ENCODE measurements around the gene SH2B3.

Gene SH2B3

GRCh38 chr12:111409780-111410430, 4.2 kb downstream of the SH2B3 start:
- peak; percentile 32 for DNase-seq

GRCh38 chr12:111410431-111411184, 4.9 kb downstream of the SH2B3 start:
- DNase-seq: no peak

GRCh38 chr12:111411185-111411764, 5.6 kb downstream of the SH2B3 start:
- peak; percentile 46 for DNase-seq

GRCh38 chr12:111412007-111412829, 6.5 kb downstream of the SH2B3 start:
- no peak for DNase-seq

- DNase-seq: no peak
These were observed 7.2 kb downstream of the SH2B3 start for GRCh38 chr12:111412830-111413441.

- DNase-seq: no peak
These were observed 7.8 kb downstream of the SH2B3 start for GRCh38 chr12:111413442-111414086.

- no peak for DNase-seq
These were observed 9.1 kb downstream of the SH2B3 start for GRCh38 chr12:111414711-111415252.

GRCh38 chr12:111417290-111417689, 11.6 kb downstream of the SH2B3 start:
- DNase-seq: no peak

GRCh38 chr12:111417784-111418593, 12.3 kb downstream of the SH2B3 start:
- DNase-seq: no peak

GRCh38 chr12:111418594-111418880, 12.8 kb downstream of the SH2B3 start:
- no peak for DNase-seq

GRCh38 chr12:111419784-111420183, 14.1 kb downstream of the SH2B3 start:
- DNase-seq: no peak

GRCh38 chr12:111420494-111420893, 14.8 kb downstream of the SH2B3 start:
- no peak for DNase-seq

- DNase-seq: no peak
These were observed 18.6 kb downstream of the SH2B3 start for GRCh38 chr12:111424189-111424792.

- DNase-seq: no peak
These were observed 19.1 kb downstream of the SH2B3 start for GRCh38 chr12:111424793-111425251.

GRCh38 chr12:111425655-111426054, 19.9 kb downstream of the SH2B3 start:
- DNase-seq: no peak

- DNase-seq: peak; percentile 64
These were observed 20.8 kb downstream of the SH2B3 start for GRCh38 chr12:111426344-111427185.

GRCh38 chr12:111427417-111428074, 21.8 kb downstream of the SH2B3 start:
- DNase-seq: no peak

- DNase-seq: no peak
These were observed 22.5 kb downstream of the SH2B3 start for GRCh38 chr12:111428081-111428727.

GRCh38 chr12:111428728-111429175, 23.0 kb downstream of the SH2B3 start:
- peak; percentile 63 for DNase-seq
